PC-3 (cell line): ENCODE measurements around the gene SLC12A9. TPM values are rescaled to one million over a fixed set of nuclear protein-coding genes. Genes with fewer than 3 reads are reported as not detected.

Experiments used
- ATAC-seq: fragments of 200-7000 bp; cut with Tn5 transposase; 2 replicates; pipeline ENCODE4 v1.9.1; 2020; ENCODE audit warnings: mild to moderate bottlenecking, moderate library complexity
- BruUV-seq: library from RNA; stranded (reverse); fragments of 400-500 nt; replicated peaks from 2 replicates; lab custom pipeline; 2021; lab: Mats Ljungman, UMichigan
- CTCF ChIA-PET: fragments of 300-600 bp; sonication (Branson Sonifier 250); formaldehyde crosslinking; loops from one replicate; lab custom pipeline; 2022; ENCODE audit warnings: antibody characterized with exemption; lab: Charles Lee
- POLR2A ChIA-PET: fragments of 300-600 bp; sonication (Branson Sonifier 250); formaldehyde crosslinking; loops from one replicate; lab custom pipeline; 2022; ENCODE audit warnings: antibody characterized with exemption; ENCODE audit not compliant: unreplicated experiment; lab: Charles Lee
- DNase-seq: peaks from one replicate; pipeline ENCODE4 v3.0.0-alpha.2; 2015
- H2AFZ ChIP-seq: fragments of 300-600 bp; sonication (generic); 2 replicates; pipeline ENCODE4 v1.6.0; 2016; ENCODE audit warnings: antibody characterized with exemption, low read length
- H3F3A ChIP-seq: fragments of 300-600 bp; sonication (generic); one replicate; pipeline ENCODE4 v1.6.0; 2017; ENCODE audit warnings: antibody characterized with exemption, low read length, control low read depth, mild to moderate bottlenecking; ENCODE audit not compliant: unreplicated experiment
- H3K27ac ChIP-seq: fragments of 300-600 bp; sonication (generic); 2 replicates; pipeline ENCODE4 v1.5.1; 2016; ENCODE audit warnings: mild to moderate bottlenecking, low read length
- H3K27me3 ChIP-seq: fragments of 300-600 bp; sonication (generic); 2 replicates; pipeline ENCODE4 v1.6.1; 2016; ENCODE audit warnings: low read length, mixed read lengths
- H3K36me3 ChIP-seq: fragments of 300-600 bp; sonication (generic); 2 replicates; pipeline ENCODE4 v1.6.1; 2016; ENCODE audit warnings: low read depth, mixed run types, low read length, mixed read lengths
- H3K4me1 ChIP-seq: fragments of 300-600 bp; sonication (generic); 2 replicates; pipeline ENCODE4 v1.5.1; 2016; ENCODE audit warnings: low read length; ENCODE audit not compliant: insufficient read depth
- H3K4me2 ChIP-seq: fragments of 300-600 bp; sonication (generic); 2 replicates; pipeline ENCODE4 v1.6.0; 2016; ENCODE audit warnings: low read length
- H3K4me3 ChIP-seq: fragments of 300-600 bp; sonication (generic); 2 replicates; pipeline ENCODE4 v1.5.1; 2016; ENCODE audit warnings: mild to moderate bottlenecking, low read length, mixed read lengths
- H3K79me2 ChIP-seq: fragments of 300-600 bp; sonication (generic); 2 replicates; pipeline ENCODE4 v1.6.1; 2017; ENCODE audit warnings: low read length, mixed read lengths
- H3K9ac ChIP-seq: fragments of 300-600 bp; sonication (generic); 2 replicates; pipeline ENCODE4 v1.6.0; 2016; ENCODE audit warnings: mild to moderate bottlenecking, low read length
- H3K9me2 ChIP-seq: fragments of 300-600 bp; sonication (generic); replicated peaks from 2 replicates; pipeline ENCODE4 v1.6.1; 2016; ENCODE audit warnings: mixed run types, low read length, mixed read lengths
- H3K9me3 ChIP-seq: fragments of 300-600 bp; sonication (generic); 2 replicates; pipeline ENCODE4 v1.6.1; 2016; ENCODE audit warnings: low read length, mixed read lengths
- H4K20me1 ChIP-seq: fragments of 300-600 bp; sonication (generic); 2 replicates; pipeline ENCODE4 v1.6.1; 2016; ENCODE audit warnings: low read length, mixed read lengths
- CTCF ChIP-seq: fragments of 300-600 bp; sonication (generic); conservative IDR thresholded peaks from 2 replicates; pipeline ENCODE4 v1.5.1; 2017; ENCODE audit warnings: antibody characterized with exemption, low read depth, mild to moderate bottlenecking, low read length
- EZH2 ChIP-seq: fragments of 300-600 bp; sonication (generic); IDR thresholded peaks from one replicate; pipeline ENCODE4 v1.6.1; 2017; ENCODE audit warnings: antibody characterized with exemption, mild to moderate bottlenecking, low read length; ENCODE audit not compliant: unreplicated experiment
- EZH2phosphoT487 ChIP-seq: fragments of 300-600 bp; sonication (generic); IDR thresholded peaks from 2 replicates; pipeline ENCODE4 v1.6.1; 2018; ENCODE audit warnings: mild to moderate bottlenecking, antibody characterized with exemption, low read length, borderline replicate concordance
- intact Hi-C: fragments of 100-400 bp; cut with micrococcal nuclease; formaldehyde crosslinking; loops from 2 replicates; pipeline ENCODE4 v1.9.0; 2023
- total RNA-seq: library from RNA; depleted of rRNA; stranded (reverse); fragments of >200 nt; gene quantifications from 2 replicates; pipeline ENCODE4 v1.2.3, GENCODE V29; 2014

Gene SLC12A9
- total RNA-seq, 1 experiment from 2014 or later, result 31.2 TPM

DNA sequence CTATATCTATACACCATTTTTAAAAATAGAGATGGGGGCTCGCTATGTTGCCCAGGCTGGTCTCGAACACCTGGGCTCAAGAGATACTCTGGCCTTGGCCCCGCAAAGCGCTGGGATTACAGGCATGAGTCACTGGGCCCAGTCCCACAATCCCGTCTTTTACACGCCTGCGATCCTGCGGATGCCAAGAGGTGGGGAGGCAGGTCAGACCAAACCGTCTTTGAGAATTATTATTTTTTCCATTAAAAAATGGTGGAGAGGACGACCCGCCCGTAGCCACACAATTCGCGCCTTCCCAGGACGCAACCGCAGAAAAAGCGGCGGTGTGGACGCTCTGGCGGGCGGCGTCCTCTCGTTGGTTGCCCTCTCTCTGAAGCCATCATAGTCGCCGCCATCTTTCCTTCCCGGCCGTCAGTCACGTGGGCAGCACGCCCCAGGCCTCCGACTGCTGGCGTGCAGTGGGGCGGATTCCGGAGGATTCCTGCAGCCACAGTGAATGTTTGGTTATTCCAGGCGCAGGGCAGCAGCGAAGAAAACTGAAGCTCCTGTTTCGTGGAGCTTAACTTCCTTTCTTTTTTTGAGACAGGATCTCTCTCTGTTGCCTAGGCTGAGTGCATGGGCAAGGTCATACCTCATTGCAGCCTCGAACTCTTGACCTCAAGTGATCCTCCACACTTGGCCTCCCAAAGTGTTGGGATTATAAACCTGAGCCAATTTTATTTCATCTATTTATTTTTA, 15.2 kb upstream of the SLC12A9 start:
- no peaks in the 10 kb centered on the region for H3K4me1 ChIP-seq
- H3K79me2 ChIP-seq, result no peaks in the 10 kb centered on the region
- H3K27ac ChIP-seq, result no peak overlapping the region
- ChIA-PET POLR2A (no interaction called here), CTCF (no interaction called here)
- TF ChIP-seq EZH2phosphoT487 (no peak), EZH2 (no peak), CTCF (no peak)
- no peak for DNase-seq
- no peaks in the 10 kb centered on the region for H3K9me3 ChIP-seq
- H3K4me3 ChIP-seq, result no peak overlapping the region
- no peaks in the 10 kb centered on the region for H3K27me3 ChIP-seq
- H3K36me3 ChIP-seq, result no peaks in the 10 kb centered on the region
- H3K9ac ChIP-seq, result no peak overlapping the region
- H2AFZ ChIP-seq, result no peak overlapping the region
- no peak overlapping the region for H3K4me2 ChIP-seq
- no peaks in the 10 kb centered on the region for H3K9me2 ChIP-seq
- intact Hi-C loops, result no loop called here
- no peak for ATAC-seq
- H4K20me1 ChIP-seq, result no peaks in the 10 kb centered on the region
- no peaks in the 10 kb centered on the region for H3F3A ChIP-seq
- BruUV-seq, result no TSS peak

- Histone ChIP-seq H3K27me3 (no peaks in the 10 kb centered on the region), H3K36me3 (no peaks in the 10 kb centered on the region), H3K4me3 (no peak overlapping the region), H2AFZ (no peak overlapping the region), H3K4me2 (no peak overlapping the region), H3K9me2 (no peaks in the 10 kb centered on the region), H4K20me1 (no peaks in the 10 kb centered on the region), H3K9me3 (no peaks in the 10 kb centered on the region), H3K9ac (no peak overlapping the region), H3K4me1 (no peaks in the 10 kb centered on the region), H3F3A (no peaks in the 10 kb centered on the region), H3K79me2 (no peaks in the 10 kb centered on the region), H3K27ac (no peak overlapping the region)
- ATAC-seq (no peak), DNase-seq (no peak)
- intact Hi-C loops, result no loop called here
- CTCF ChIA-PET, result interaction anchor here (0.6 kb wide), 1 partner anchor 114 kb away, joined by 3 read pairs; no protein-coding TSS in a partner anchor
- BruUV-seq, result no TSS peak
- POLR2A ChIA-PET, result no interaction called here
- no peak for TF ChIP-seq EZH2
- TF ChIP-seq EZH2phosphoT487, result no peak
- no peak for TF ChIP-seq CTCF
These were observed 13.2 kb upstream of the SLC12A9 start for GRCh38 chr7:100839361-100839760.

DNA sequence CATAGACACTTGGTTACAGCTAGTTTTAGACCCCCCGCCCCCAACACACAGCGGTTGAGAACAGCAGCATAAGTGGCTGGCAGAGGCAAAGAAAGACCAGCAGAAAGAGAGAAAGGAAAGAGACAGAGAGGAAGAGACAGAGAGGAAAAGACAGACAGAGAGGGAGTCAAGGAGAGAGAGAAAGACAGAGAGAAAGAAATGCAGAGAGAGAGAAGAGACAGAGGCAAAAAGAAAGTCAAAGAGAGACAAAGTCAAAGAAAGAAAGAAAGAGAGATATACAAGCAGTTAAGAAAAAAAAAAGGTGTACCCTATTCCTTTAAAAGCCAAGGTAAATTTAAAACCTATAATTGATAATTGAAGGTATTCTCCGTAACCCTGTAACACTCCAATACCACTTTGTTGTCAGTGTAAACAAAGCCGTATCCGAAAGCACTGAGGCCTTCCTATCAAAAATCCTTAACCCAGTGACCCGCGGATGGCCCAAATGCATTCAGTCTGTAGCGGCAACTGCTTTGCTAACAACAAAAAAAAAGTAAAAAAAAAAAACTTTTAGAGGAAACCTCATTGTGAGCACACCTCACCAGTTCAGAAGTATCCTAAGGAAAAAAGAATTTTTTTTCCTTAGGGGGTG, 11.9 kb upstream of the SLC12A9 start:
- Histone ChIP-seq H3K4me1 (no peaks in the 10 kb centered on the region), H4K20me1 (no peaks in the 10 kb centered on the region), H2AFZ (no peak overlapping the region), H3K27ac (no peak overlapping the region), H3K4me2 (no peak overlapping the region), H3K9ac (no peak overlapping the region), H3K36me3 (no peaks in the 10 kb centered on the region), H3K9me2 (no peaks in the 10 kb centered on the region), H3K9me3 (no peaks in the 10 kb centered on the region), H3K27me3 (no peaks in the 10 kb centered on the region), H3K4me3 (no peak overlapping the region), H3K79me2 (no peaks in the 10 kb centered on the region), H3F3A (no peaks in the 10 kb centered on the region)
- intact Hi-C loops, result no loop called here
- no peak for DNase-seq
- ChIA-PET CTCF (no interaction called here), POLR2A (no interaction called here)
- ATAC-seq, result no peak
- TF ChIP-seq EZH2phosphoT487, result no peak
- no peak for TF ChIP-seq CTCF
- no peak for TF ChIP-seq EZH2
- BruUV-seq, result no TSS peak
